Duodenal mucosa (tissue), 2 donors: Measurements from ENCODE around the gene RARS1.

Experiments used
- H3K27ac ChIP-seq: one replicate; pipeline ENCODE4 v1.7.0; 2013; ENCODE audit warnings: low read depth, low read length
- H3K27me3 ChIP-seq, 2 donors: one replicate each; pipeline ENCODE4 v1.7.0; 2013; ENCODE audit warnings: low read length in 2 of 2, control low read depth in 1 of 2; ENCODE audit not compliant: insufficient read depth in 2 of 2, control insufficient read depth in 1 of 2
- H3K36me3 ChIP-seq, 2 donors: one replicate each; pipeline ENCODE4 v1.7.0; 2013; ENCODE audit warnings: low read length in 2 of 2, control low read depth in 1 of 2; ENCODE audit not compliant: insufficient read depth in 2 of 2, control insufficient read depth in 1 of 2
- H3K4me1 ChIP-seq, 2 donors: one replicate each; pipeline ENCODE4 v1.7.0; 2013; ENCODE audit warnings: low read length in 2 of 2, control low read depth in 1 of 2; ENCODE audit not compliant: insufficient read depth in 2 of 2, control insufficient read depth in 1 of 2
- H3K4me3 ChIP-seq, 2 donors: one replicate each; pipeline ENCODE4 v1.7.0; 2013; ENCODE audit warnings: low read length in 2 of 2, low read depth in 1 of 2
- H3K9ac ChIP-seq, 2 donors: one replicate each; pipeline ENCODE4 v1.7.0; 2013; ENCODE audit warnings: low read length in 2 of 2, low read depth in 1 of 2
- H3K9me3 ChIP-seq, 2 donors: one replicate each; pipeline ENCODE4 v1.7.0; 2013; ENCODE audit warnings: low read length in 2 of 2, control low read depth in 1 of 2; ENCODE audit not compliant: control insufficient read depth in 1 of 2

RARS1 gene

DNA sequence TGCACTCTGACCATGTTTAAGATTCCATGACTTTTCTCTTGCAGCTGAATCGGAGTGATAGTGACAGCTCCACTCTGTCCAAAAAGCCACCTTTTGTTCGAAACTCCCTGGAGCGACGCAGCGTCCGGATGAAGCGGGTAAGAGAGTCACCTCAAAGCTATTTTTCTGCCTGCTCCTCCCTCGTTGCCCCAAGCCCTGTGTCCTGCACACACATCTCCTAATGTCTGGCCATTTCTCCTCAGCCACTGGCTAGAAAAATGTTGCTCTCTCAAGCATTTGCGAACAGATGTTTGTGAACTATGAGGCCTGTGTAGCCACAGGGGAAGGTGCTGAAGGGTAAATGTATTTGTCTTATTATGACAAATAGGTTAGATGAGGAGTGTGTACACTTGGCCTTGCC, 25.7 kb upstream of the RARS1 start:
- Histone ChIP-seq H3K36me3 (peaks cover 22 to 57% of the 10 kb centered on the region in 2 donors), H3K27me3 (no peaks in the 10 kb centered on the region), H3K9ac (no peak overlapping the region), H3K27ac (no peak overlapping the region), H3K4me3 (no peak overlapping the region), H3K9me3 (no peaks in the 10 kb centered on the region), H3K4me1 (no peaks in the 10 kb centered on the region)

DNA sequence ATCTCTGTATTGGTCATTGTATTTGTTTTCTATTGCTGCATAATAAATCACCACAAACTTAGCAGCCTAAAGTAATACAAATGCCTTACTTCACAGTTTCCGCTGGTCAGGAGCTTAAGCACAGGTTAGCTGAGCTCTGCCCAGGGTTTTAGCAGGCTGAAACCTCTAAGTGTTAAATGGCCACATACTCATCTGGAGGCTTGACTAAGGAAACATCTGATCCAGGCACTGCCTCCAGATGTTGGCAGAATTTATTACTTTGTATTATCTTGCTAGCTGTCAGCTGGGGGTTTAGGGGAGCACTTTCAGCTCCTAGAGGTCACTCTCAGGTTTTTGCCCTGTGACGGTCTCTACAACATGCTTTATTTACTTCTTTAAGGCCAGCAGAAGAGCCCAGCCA, 23.2 kb upstream of the RARS1 start:
- Histone ChIP-seq H3K4me3 (no peak overlapping the region), H3K36me3 (peaks cover 21 to 53% of the 10 kb centered on the region in 2 donors), H3K4me1 (no peaks in the 10 kb centered on the region), H3K27me3 (no peaks in the 10 kb centered on the region), H3K9ac (no peak overlapping the region), H3K27ac (no peak overlapping the region), H3K9me3 (no peaks in the 10 kb centered on the region)

DNA sequence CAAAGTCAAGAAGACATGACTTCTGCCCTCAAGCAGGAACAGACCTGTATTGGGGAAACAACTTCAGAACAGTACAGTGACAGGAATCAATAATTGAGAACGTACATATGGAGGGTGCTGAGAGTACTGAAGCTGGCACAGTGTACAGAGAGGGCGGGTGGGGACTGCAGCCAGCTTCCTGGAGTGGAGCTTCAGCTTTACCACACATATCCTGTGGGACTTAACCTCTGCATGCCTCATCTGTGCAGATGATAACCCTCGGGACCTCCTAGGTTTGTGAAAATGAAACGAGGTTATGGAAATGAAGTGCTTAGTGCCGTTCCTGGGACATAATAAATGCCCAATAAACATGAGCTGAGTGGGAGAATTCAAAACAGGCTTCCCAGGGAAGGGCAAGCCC, 22.1 kb upstream of the RARS1 start:
- H3K4me3 ChIP-seq, result no peak overlapping the region
- peaks cover 21 to 51% of the 10 kb centered on the region in 2 donors for H3K36me3 ChIP-seq
- H3K27ac ChIP-seq, result no peak overlapping the region

GRCh38 chr5:168464641-168465040, 21.6 kb upstream of the RARS1 start:
- H3K4me1 ChIP-seq, result no peaks in the 10 kb centered on the region
- H3K27ac ChIP-seq, result no peak overlapping the region
- H3K27me3 ChIP-seq, result no peaks in the 10 kb centered on the region
- H3K9ac ChIP-seq, result no peak overlapping the region
- peaks cover 21 to 54% of the 10 kb centered on the region in 2 donors for H3K36me3 ChIP-seq
- no peaks in the 10 kb centered on the region for H3K9me3 ChIP-seq
- no peak overlapping the region for H3K4me3 ChIP-seq

More for the DNA sequence above, 22.1 kb upstream of the RARS1 start:
- Histone ChIP-seq H3K9ac (no peak overlapping the region), H3K9me3 (no peaks in the 10 kb centered on the region), H3K27me3 (no peaks in the 10 kb centered on the region), H3K4me1 (no peaks in the 10 kb centered on the region)

GRCh38 chr5:168467755-168468330, 18.4 kb upstream of the RARS1 start:
- H3K27ac ChIP-seq, result no peak overlapping the region
- no peak overlapping the region for H3K4me3 ChIP-seq
- H3K9me3 ChIP-seq, result no peaks in the 10 kb centered on the region
- H3K9ac ChIP-seq, result no peak overlapping the region
- H3K27me3 ChIP-seq, result no peaks in the 10 kb centered on the region
- no peaks in the 10 kb centered on the region for H3K4me1 ChIP-seq
- peaks cover 16 to 46% of the 10 kb centered on the region in 2 donors for H3K36me3 ChIP-seq

DNA sequence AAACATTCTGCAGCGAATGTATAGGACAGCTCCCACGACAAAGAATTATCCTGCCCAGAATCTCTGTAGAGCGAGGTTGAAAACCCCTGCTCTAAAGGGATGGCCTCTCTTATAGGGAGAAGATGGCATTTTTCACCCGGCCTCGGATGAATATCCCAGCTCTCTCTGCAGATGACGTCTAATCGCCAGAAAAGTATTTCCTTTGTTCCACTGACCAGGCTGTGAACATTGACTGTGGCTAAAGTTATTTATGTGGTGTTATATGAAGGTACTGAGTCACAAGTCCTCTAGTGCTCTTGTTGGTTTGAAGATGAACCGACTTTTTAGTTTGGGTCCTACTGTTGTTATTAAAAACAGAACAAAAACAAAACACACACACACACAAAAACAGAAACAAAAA, 17.4 kb upstream of the RARS1 start:
- no peak overlapping the region for H3K4me3 ChIP-seq
- no peaks in the 10 kb centered on the region for H3K9me3 ChIP-seq
- H3K9ac ChIP-seq, result no peak overlapping the region
- peaks cover 13 to 43% of the 10 kb centered on the region in 2 donors for H3K36me3 ChIP-seq
- no peaks in the 10 kb centered on the region for H3K4me1 ChIP-seq
- H3K27me3 ChIP-seq, result no peaks in the 10 kb centered on the region
- H3K27ac ChIP-seq, result no peak overlapping the region

GRCh38 chr5:168469816-168470215, 16.5 kb upstream of the RARS1 start:
- Histone ChIP-seq H3K36me3 (peaks cover 6 to 34% of the 10 kb centered on the region in 2 donors), H3K4me3 (no peak overlapping the region), H3K4me1 (no peaks in the 10 kb centered on the region), H3K27ac (no peak overlapping the region), H3K27me3 (no peaks in the 10 kb centered on the region), H3K9ac (no peak overlapping the region), H3K9me3 (no peaks in the 10 kb centered on the region)

- Histone ChIP-seq H3K36me3 (peaks cover 4 to 26% of the 10 kb centered on the region in 2 donors), H3K27ac (no peak overlapping the region), H3K9me3 (no peaks in the 10 kb centered on the region), H3K4me1 (no peaks in the 10 kb centered on the region), H3K27me3 (no peaks in the 10 kb centered on the region), H3K4me3 (no peak overlapping the region), H3K9ac (no peak overlapping the region)
Observed at GRCh38 chr5:168471785-168472184, 14.5 kb upstream of the RARS1 start.

DNA sequence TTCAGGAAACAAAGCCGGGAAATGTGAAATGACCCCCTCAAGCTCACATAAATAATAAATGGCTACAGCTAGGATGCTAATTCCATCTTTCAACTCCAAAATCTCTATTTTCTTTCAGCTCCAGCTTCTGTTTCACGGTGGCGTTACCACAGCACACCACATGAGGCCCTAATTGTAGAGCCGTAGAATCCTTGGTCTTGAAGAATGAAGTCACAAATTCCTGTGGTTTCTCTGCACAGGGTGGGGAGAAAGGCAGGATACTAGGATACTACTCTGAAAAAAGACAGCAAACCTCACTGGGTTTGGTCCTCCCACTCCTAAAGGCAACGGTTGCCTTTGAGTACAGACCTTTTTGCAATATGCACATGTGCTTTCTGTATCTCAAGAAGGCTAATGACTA, 13.9 kb upstream of the RARS1 start:
- Histone ChIP-seq H3K4me1 (no peaks in the 10 kb centered on the region), H3K27ac (no peak overlapping the region), H3K9me3 (no peaks in the 10 kb centered on the region), H3K36me3 (peaks cover 3 to 24% of the 10 kb centered on the region in 2 donors), H3K27me3 (no peaks in the 10 kb centered on the region), H3K4me3 (no peak overlapping the region), H3K9ac (no peak overlapping the region)

DNA sequence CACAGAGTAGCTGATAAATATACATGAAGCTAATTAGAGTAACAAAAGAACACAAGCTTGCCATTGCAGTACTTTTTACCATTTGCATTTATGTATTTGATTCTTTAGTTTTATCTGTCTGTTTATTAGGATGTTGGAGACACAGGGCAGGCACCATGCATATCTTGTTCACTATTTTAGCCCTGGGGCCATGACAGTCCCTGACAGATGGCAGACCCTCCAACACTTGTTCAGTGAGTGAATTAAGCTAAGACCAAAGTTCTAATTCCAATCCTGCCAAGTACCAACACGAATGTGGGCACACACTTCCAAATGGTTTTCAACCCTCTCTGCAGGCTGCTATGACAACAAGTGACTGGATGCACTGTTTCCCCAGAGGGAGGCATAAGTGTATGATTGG, 12.0 kb upstream of the RARS1 start:
- Histone ChIP-seq H3K36me3 (peaks cover 0 to 14% of the 10 kb centered on the region in 2 donors), H3K4me1 (no peaks in the 10 kb centered on the region), H3K9me3 (no peaks in the 10 kb centered on the region), H3K27ac (no peak overlapping the region), H3K4me3 (no peak overlapping the region), H3K9ac (no peak overlapping the region), H3K27me3 (no peaks in the 10 kb centered on the region)

DNA sequence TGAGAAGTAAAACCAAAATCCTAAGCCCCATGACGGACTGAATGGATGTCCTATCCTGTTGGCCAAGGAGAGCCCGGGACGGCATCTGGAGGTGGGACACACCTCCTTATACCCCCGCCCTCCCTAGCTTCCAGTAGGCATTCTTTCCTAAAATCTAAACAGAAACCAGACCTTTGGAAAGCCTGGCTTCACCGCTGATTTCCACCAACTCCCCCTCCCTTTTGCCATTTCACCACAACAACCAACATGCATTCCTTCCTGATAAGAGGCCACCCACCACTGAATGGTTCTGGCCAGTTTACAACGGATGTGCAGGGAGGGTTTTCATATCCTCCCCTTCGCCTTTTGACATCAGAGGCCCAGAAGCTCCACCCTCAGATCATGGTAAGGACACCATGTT, 9.2 kb upstream of the RARS1 start:
- no peak overlapping the region for H3K27ac ChIP-seq
- peaks cover 4 to 10% of the 10 kb centered on the region in 2 donors for H3K4me1 ChIP-seq
- H3K9me3 ChIP-seq, result no peaks in the 10 kb centered on the region
- no peak overlapping the region for H3K9ac ChIP-seq
- no peak overlapping the region for H3K4me3 ChIP-seq
- no peaks in the 10 kb centered on the region for H3K27me3 ChIP-seq
- peaks cover 0 to under 1% of the 10 kb centered on the region in 2 donors for H3K36me3 ChIP-seq
